GM12878 (cell line): ENCODE measurements around the gene TAPBP. TPM values are rescaled to one million over a fixed set of nuclear protein-coding genes. Genes with fewer than 3 reads are reported as not detected.
"Not testable (repeated sequence)": the region's sequence is repeated elsewhere in the genome, so short reads cannot be mapped to it uniquely, and the experiment has no call there.

ENCODE experiments used
- ATAC-seq: fragments of 200-7000 bp; cut with Tn5 transposase; 3 replicates; pipeline ENCODE4 v1.9.1; 2020; ENCODE audit warnings: mild to moderate bottlenecking, moderate library complexity
- BruUV-seq: library from RNA; stranded (reverse); fragments of 400-500 nt; replicated peaks from 2 replicates; lab custom pipeline; 2021; lab: Mats Ljungman, UMichigan
- CTCF ChIA-PET: fragments of 300-600 bp; sonication (Branson Sonifier 250); formaldehyde crosslinking; extraction: SDS; loops from one replicate; lab custom pipeline; 2021; ENCODE audit warnings: inconsistent platforms; lab: Yijun Ruan, JAX
- POLR2A ChIA-PET: fragments of 350-600 bp; formaldehyde crosslinking; extraction: SDS; loops from one replicate; lab custom pipeline; 2021; ENCODE audit warnings: inconsistent platforms; lab: Charles Lee
- RAD21 ChIA-PET: fragments of 300-600 bp; sonication (Branson Sonifier 250); formaldehyde crosslinking; loops from one replicate; lab custom pipeline; 2023; ENCODE audit warnings: antibody characterized with exemption; ENCODE audit not compliant: unreplicated experiment; lab: Charles Lee
- SMC1A ChIA-PET: fragments of 300-600 bp; sonication (Branson Sonifier 250); formaldehyde crosslinking; loops from one replicate; lab custom pipeline; 2023; ENCODE audit not compliant: unreplicated experiment, uncharacterized antibody; lab: Charles Lee
- DNase-seq: peaks from one replicate; pipeline ENCODE4 v3.0.0-alpha.2; 2011; ENCODE audit warnings: low read depth, low spot score
- FAIRE-seq: peaks from 3 replicates; lab custom pipeline; 2011; peaks lifted over from hg19 to GRCh38; lab: Jason Lieb, UNC
- H2AFZ ChIP-seq: 2 replicates; pipeline ENCODE4 v1.6.0; 2011; ENCODE audit warnings: low read depth, low read length, control low read depth; ENCODE audit not compliant: control insufficient read depth
- H3K27ac ChIP-seq: 2 replicates; pipeline ENCODE4 v1.5.1; 2011; ENCODE audit warnings: control low read depth; ENCODE audit not compliant: control insufficient read depth, insufficient read depth
- H3K27me3 ChIP-seq, 2 experiments: replicated peaks in 1 of 2; 2 replicates each; pipeline versions ENCODE4 v1.6.0 to v1.6.1; 2011; ENCODE audit warnings: low read length in 1 of 2; ENCODE audit not compliant: control insufficient read depth in 2 of 2, insufficient read depth in 2 of 2
- H3K36me3 ChIP-seq, 2 experiments: 2 replicates each; pipeline ENCODE4 v1.5.1; 2011; ENCODE audit warnings: low read length in 1 of 2; ENCODE audit not compliant: control insufficient read depth in 2 of 2, insufficient read depth in 2 of 2
- H3K4me1 ChIP-seq: 2 replicates; pipeline ENCODE4 v1.6.1; 2011; ENCODE audit warnings: mild to moderate bottlenecking, low read length, moderate library complexity, mixed read lengths; ENCODE audit not compliant: control insufficient read depth, insufficient read depth
- H3K4me2 ChIP-seq: 2 replicates; pipeline ENCODE4 v1.6.0; 2011; ENCODE audit warnings: control low read depth; ENCODE audit not compliant: control insufficient read depth, insufficient read depth
- H3K4me3 ChIP-seq: fragments of 200-600 bp; sonication (generic); 2 replicates; pipeline ENCODE4 v1.5.1; 2016
- H3K79me2 ChIP-seq: 2 replicates; pipeline ENCODE4 v1.6.0; 2011; ENCODE audit warnings: low read length; ENCODE audit not compliant: control insufficient read depth, insufficient read depth
- H3K9ac ChIP-seq: 2 replicates; pipeline ENCODE4 v1.8.0; 2011; ENCODE audit warnings: low read length, control low read depth, mixed read lengths; ENCODE audit not compliant: control insufficient read depth, insufficient read depth
- H3K9me3 ChIP-seq: replicated peaks from 3 replicates; pipeline ENCODE4 v1.5.1; 2011; ENCODE audit warnings: mild to moderate bottlenecking, low read length; ENCODE audit not compliant: control insufficient read depth, insufficient read depth
- H4K20me1 ChIP-seq: 2 replicates; pipeline ENCODE4 v1.6.0; 2011; ENCODE audit not compliant: control insufficient read depth, insufficient read depth
- ATF7 ChIP-seq: fragments of 450-650 bp; IDR thresholded peaks from 2 replicates; pipeline ENCODE4 v1.6.1; 2016; ENCODE audit warnings: low read depth, mild to moderate bottlenecking
- EP300 ChIP-seq, 2 experiments: fragments of 150-350 bp in 1 of 2; IDR thresholded peaks; 2 replicates each; pipeline ENCODE4 v1.6.1; 2011 to 2012; ENCODE audit warnings: low read depth in 2 of 2, low read length in 2 of 2, borderline replicate concordance in 1 of 2, improper control_type of control experiment in 1 of 2, inconsistent platforms in 1 of 2; ENCODE audit not compliant: control insufficient read depth in 1 of 2
- EZH2 ChIP-seq: IDR thresholded peaks from 2 replicates; pipeline ENCODE4 v1.6.1; 2012; ENCODE audit warnings: low read depth, mild to moderate bottlenecking, control low read depth, inconsistent platforms, low read length, borderline replicate concordance; ENCODE audit not compliant: control insufficient read depth
- HDAC2 ChIP-seq: fragments of 200-600 bp; sonication (generic); IDR thresholded peaks from 2 replicates; pipeline ENCODE4 v1.6.1; 2017
- KAT2A ChIP-seq: conservative IDR thresholded peaks from 2 replicates; pipeline ENCODE4 v1.6.1; 2011; ENCODE audit warnings: low read depth, low read length; ENCODE audit not compliant: control insufficient read depth
- MAX ChIP-seq: IDR thresholded peaks from 2 replicates; pipeline ENCODE4 v1.6.1; 2012; ENCODE audit warnings: low read depth, low read length, improper control_type of control experiment
- MEF2A ChIP-seq: IDR thresholded peaks from 2 replicates; pipeline ENCODE4 v1.6.1; 2011; ENCODE audit warnings: low read depth, mild to moderate bottlenecking, low read length, moderate library complexity; ENCODE audit not compliant: insufficient read depth
- NR2C2 ChIP-seq: IDR thresholded peaks from 2 replicates; pipeline ENCODE4 v1.6.1; 2011; ENCODE audit warnings: borderline replicate concordance, low read depth; ENCODE audit not compliant: control insufficient read depth, insufficient read length
- RELA ChIP-seq: fragments of 450-650 bp; IDR thresholded peaks from 2 replicates; pipeline ENCODE4 v1.8.0; 2014; ENCODE audit warnings: borderline replicate concordance; ENCODE audit not compliant: partially characterized antibody
- TCF12 ChIP-seq: IDR thresholded peaks from 2 replicates; pipeline ENCODE4 v1.6.1; 2011; ENCODE audit warnings: low read depth, mild to moderate bottlenecking, low read length
- USF2 ChIP-seq: IDR thresholded peaks from 2 replicates; pipeline ENCODE4 v1.6.1; 2011; ENCODE audit warnings: low read depth, low read length, improper control_type of control experiment, borderline replicate concordance
- ZBTB33 ChIP-seq: fragments of 450-650 bp; IDR thresholded peaks from 2 replicates; pipeline ENCODE4 v1.6.1; 2017; ENCODE audit warnings: mild to moderate bottlenecking
- ZNF217 ChIP-seq: fragments of 450-650 bp; IDR thresholded peaks from 2 replicates; pipeline ENCODE4 v1.6.1; 2017; ENCODE audit warnings: antibody characterized with exemption, mild to moderate bottlenecking
- WGBS: methylation state at CpG from one replicate; pipeline ENCODE4 v1.1.6; 2016; ENCODE audit warnings: low lambda C conversion rate; ENCODE audit not compliant: insufficient replicate concordance, insufficient coverage; ENCODE audit errors: missing lambda C conversion rate; 5-methylcytosine and 5-hydroxymethylcytosine counted together
- in situ Hi-C: fragments of 300-500 bp; cut with MboI; formaldehyde crosslinking; loops from 9 replicates; pipeline ENCODE4 v1.14.3; 2018; ENCODE audit warnings: mixed read lengths
- intact Hi-C: fragments of 100-400 bp; cut with micrococcal nuclease; formaldehyde crosslinking; loops from one replicate; pipeline ENCODE4 v1.14.2; 2022; ENCODE audit not compliant: unreplicated experiment
- polyA plus RNA-seq, 11 experiments: library from polyadenylated mRNA; depleted of rRNA in 4 of 11; unstranded in 6 of 11; stranded (reverse) in 5 of 11; fragments of >200 nt; fragmentation: Nextera tagmentation in 4 of 11; fragmentation: Illumina TruSeq in 1 of 11; extraction: Ambion mirVana in 4 of 11; extraction: Trizol in 1 of 11; gene quantifications; 1 replicate in 1 of 11; 2 replicates in 10 of 11; pipeline versions ENCODE4 v1.2.1 to v1.2.3, GENCODE V29; 2011 to 2016; ENCODE audit warnings: inconsistent platforms in 2 of 11, missing spikeins in 2 of 11, low read depth in 1 of 11
- total RNA-seq, 4 experiments: library from RNA; depleted of rRNA in 3 of 4; stranded (reverse); fragments of >200 nt in 3 of 4; fragmentation: Illumina TruSeq in 1 of 4; extraction: Trizol in 1 of 4; gene quantifications; 2 replicates each; pipeline versions ENCODE4 v1.2.1 to v1.2.3, GENCODE V29; 2013 to 2021

Gene TAPBP
- total and polyA plus RNA-seq, 10 of the 15 experiments (the other 5 are each of a cell fraction or from before 2014, with no cell fraction given) = 14.6 to 210 (median 78.1) TPM

GRCh38 chr6:33347816-33348215 lies 33.9 kb upstream of the TAPBP start:
- FAIRE-seq (no peak), ATAC-seq (no peak), DNase-seq (no peak)
- no peak overlapping the region for H2AFZ ChIP-seq
- ChIA-PET CTCF (interaction anchor here (0.6 to 1.2 kb wide), 2 partner anchors 28 to 36 kb away, joined by 3 read pairs; no protein-coding TSS in a partner anchor), SMC1A (no interaction called here), RAD21 (interaction anchor here (1.3 kb wide), 1 partner anchor 48 kb away, joined by 4 read pairs; no protein-coding TSS in a partner anchor), POLR2A (no interaction called here)
- no peaks in the 10 kb centered on the region for H3K27me3 ChIP-seq
- BruUV-seq = no TSS peak
- no peaks in the 10 kb centered on the region for H3K9me3 ChIP-seq
- no peaks in the 10 kb centered on the region for H4K20me1 ChIP-seq
- no peak overlapping the region for H3K27ac ChIP-seq
- H3K4me3 ChIP-seq = no peak overlapping the region
- H3K4me2 ChIP-seq = no peak overlapping the region
- H3K4me1 ChIP-seq = peaks cover 15% of the 10 kb centered on the region
- intact Hi-C loops (no loop called here), in situ Hi-C loops (no loop called here)
- no peaks in the 10 kb centered on the region for H3K36me3 ChIP-seq
- H3K9ac ChIP-seq = no peak overlapping the region
- 86% methylated on average over 5 of the region's 5 CpGs for WGBS
- H3K79me2 ChIP-seq = no peaks in the 10 kb centered on the region
- TF ChIP-seq NR2C2 = no peak
- TF ChIP-seq MEF2A = no peak
- no peak for TF ChIP-seq ATF7
- no peak for TF ChIP-seq USF2
- no peak for TF ChIP-seq RELA
- TF ChIP-seq EZH2 = no peak
- TF ChIP-seq MAX = no peak
- TF ChIP-seq ZBTB33 = no peak
- TF ChIP-seq HDAC2 = no peak
- no peak for TF ChIP-seq TCF12
- TF ChIP-seq KAT2A = no peak
- no peak for TF ChIP-seq ZNF217
- TF ChIP-seq EP300 (IDR thresholded peaks at IDR 0.05; ENCODE audit: borderline replicate concordance in 1 of 2, control insufficient read depth in 1 of 2, low read depth in 2 of 2, low read length in 2 of 2) = no peak

- H3K9me3 ChIP-seq, RAD21 ChIA-PET, DNase-seq, H2AFZ ChIP-seq, H3K27ac ChIP-seq, H4K20me1 ChIP-seq, H3K36me3 ChIP-seq, ATAC-seq, BruUV-seq, H3K79me2 ChIP-seq, intact Hi-C loops, H3K27me3 ChIP-seq, H3K4me3 ChIP-seq, H3K4me2 ChIP-seq, FAIRE-seq, POLR2A ChIA-PET, in situ Hi-C loops, H3K9ac ChIP-seq: not testable (repeated sequence)
- WGBS = 56% methylated on average over 5 of the region's 5 CpGs
- ChIA-PET SMC1A (interaction anchor here (3.3 kb wide), 1 partner anchor 12 kb away, joined by 17 read pairs; no protein-coding TSS in a partner anchor), CTCF (interaction anchor here (1.0 to 3.9 kb wide), 3 partner anchors 24 to 69 kb away, joined by 3 to 22 read pairs (median 15); partner anchors contain the start of genes B3GALT4 and TAPBP)
- peaks cover 15% of the 10 kb centered on the region for H3K4me1 ChIP-seq
Observed at GRCh38 chr6:33346972-33347371, 33.1 kb upstream of the TAPBP start.
